Kidney (tissue), 14 donors: ENCODE measurements around the gene CPSF7. TPM values are rescaled to one million over a fixed set of nuclear protein-coding genes. Genes with fewer than 3 reads are reported as not detected.

Experiments used
- DNase-seq, 5 donors: peaks; one replicate each; pipeline ENCODE4 v3.0.0-alpha.2; 2013 to 2020
- FAIRE-seq: peaks from 2 replicates; lab custom pipeline; 2012; peaks lifted over from hg19 to GRCh38; lab: Jason Lieb, UNC
- H3K27ac ChIP-seq, 2 donors: one replicate each; pipeline ENCODE4 v1.7.0; 2013; ENCODE audit warnings: low read depth in 2 of 2, low read length in 2 of 2, inconsistent platforms in 1 of 2
- H3K27me3 ChIP-seq: one replicate; pipeline ENCODE4 v1.7.1; 2013; ENCODE audit warnings: low read length, inconsistent platforms; ENCODE audit not compliant: control insufficient read depth, insufficient read depth
- H3K36me3 ChIP-seq, 3 donors: one replicate each; pipeline versions ENCODE4 v1.7.0 to v1.7.1; 2013; ENCODE audit warnings: low read length in 3 of 3, control low read depth in 1 of 3, inconsistent platforms in 1 of 3; ENCODE audit not compliant: insufficient read depth in 3 of 3, control insufficient read depth in 2 of 3
- H3K4me1 ChIP-seq, 3 donors: one replicate each; pipeline versions ENCODE4 v1.7.0 to v1.7.1; 2013; ENCODE audit warnings: low read length in 3 of 3, inconsistent platforms in 1 of 3, low read depth in 1 of 3; ENCODE audit not compliant: control insufficient read depth in 2 of 3, insufficient read depth in 2 of 3
- H3K4me3 ChIP-seq, 3 donors: one replicate each; pipeline versions ENCODE4 v1.7.0 to v1.8.1; 2013; ENCODE audit warnings: low read length in 3 of 3, control low read depth in 1 of 3, inconsistent platforms in 1 of 3
- H3K9ac ChIP-seq, 3 donors: one replicate each; pipeline versions ENCODE4 v1.7.0 to v1.7.1; 2013; ENCODE audit warnings: low read length in 3 of 3, control low read depth in 1 of 3, inconsistent platforms in 1 of 3
- H3K9me3 ChIP-seq, 3 donors: one replicate each; pipeline versions ENCODE4 v1.7.0 to v1.7.1; 2013; ENCODE audit warnings: low read length in 3 of 3, control low read depth in 1 of 3, inconsistent platforms in 1 of 3; ENCODE audit not compliant: control insufficient read depth in 2 of 3, insufficient read depth in 1 of 3
- CTCF ChIP-seq: IDR thresholded peaks from 3 replicates; pipeline ENCODE4 v1.5.1; 2012; ENCODE audit warnings: mild to moderate bottlenecking, moderate library complexity, borderline replicate concordance; ENCODE audit not compliant: insufficient read depth; ENCODE audit errors: extremely low read depth
- intact Hi-C: fragments of 100-400 bp; cut with DNase I; formaldehyde crosslinking; loops from one replicate; pipeline ENCODE4 v1.11.1; 2022
- polyA plus RNA-seq: library from polyadenylated mRNA; stranded (reverse); fragments of 350-450 nt; fragmentation: Illumina TruSeq; extraction: RNeasy Lipid Tissue Mini Kit (QIAGEN cat#74804); gene quantifications from one replicate; pipeline ENCODE4 v1.2.3, GENCODE V29; 2014; ENCODE audit warnings: low read depth, low replicate concordance; ENCODE audit not compliant: insufficient read depth
- total RNA-seq: library from RNA; stranded (reverse); fragmentation: NEBNext Ultra II Directional; extraction: Animal tissue kit (Norgen Biotek cat#: 25700); gene quantifications from one replicate; pipeline ENCODE4 v1.2.1, GENCODE V29; 2021
- donor health status: control.
- donor health status: control.
- donor health status: control.
- donor health status: control.
- donor health status: control.
- donor health status: DM: yes; HTN: yes; CAD: no.
- donor health status: Normal renal cell carcinoma (clear cell type).

Gene CPSF7
- total and polyA plus RNA-seq, 2 donors from 2014 or later, result 28.4 to 94.5 TPM

DNA sequence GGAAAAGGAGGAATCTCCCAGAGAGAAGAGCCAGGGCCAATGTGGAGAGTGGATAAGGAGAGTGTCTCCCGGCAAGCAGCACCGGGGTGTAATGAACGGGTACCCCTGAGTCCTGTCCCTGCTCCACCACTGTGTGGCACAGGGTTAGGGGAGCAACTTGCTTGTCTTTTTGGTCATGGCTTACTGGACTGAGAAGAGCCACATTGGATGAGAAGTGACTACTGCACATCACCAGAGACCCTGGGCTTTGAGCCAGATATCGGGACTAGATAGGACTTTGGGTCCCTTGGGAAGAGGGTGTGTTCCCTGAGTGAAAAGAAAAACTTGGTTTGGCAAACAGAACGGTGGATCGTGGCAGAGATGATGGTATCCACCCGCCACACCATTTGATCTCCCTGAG is 24.7 kb upstream of the CPSF7 start:
- intact Hi-C loops, result no loop called here
- no peak overlapping the region for H3K9ac ChIP-seq
- no peak overlapping the region for H3K4me3 ChIP-seq
- H3K27ac ChIP-seq, result no peak overlapping the region
- no peak for TF ChIP-seq CTCF
- H3K9me3 ChIP-seq, result no peaks in the 10 kb centered on the region
- DNase-seq (no peak), FAIRE-seq (no peak)
- no peaks in the 10 kb centered on the region for H3K27me3 ChIP-seq
- peaks cover 0 to 6% (median 2%) of the 10 kb centered on the region in 3 donors for H3K36me3 ChIP-seq
- H3K4me1 ChIP-seq, result peaks cover 0 to 3% (median 0%) of the 10 kb centered on the region in 3 donors

DNA sequence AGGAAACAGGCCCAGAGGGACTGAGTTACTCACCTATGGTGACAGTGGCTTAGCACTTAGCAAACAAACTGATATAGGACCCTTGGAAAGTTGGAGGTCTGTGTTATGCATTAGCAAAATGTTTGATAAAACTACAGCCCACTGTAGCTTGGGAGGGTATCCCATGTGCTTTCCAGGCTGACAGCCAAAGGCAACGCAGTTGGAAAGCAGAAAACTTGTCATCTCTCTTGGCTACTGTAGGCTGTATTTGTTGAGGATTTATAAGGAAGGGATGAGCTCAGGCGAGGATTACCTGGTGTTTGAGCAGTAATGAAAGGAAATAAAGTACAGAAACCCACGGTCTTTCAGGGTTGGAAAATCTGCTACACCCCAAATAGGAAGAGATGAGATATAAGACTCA is 23.9 kb upstream of the CPSF7 start:
- Histone ChIP-seq H3K9me3 (no peaks in the 10 kb centered on the region), H3K4me1 (peaks cover 0 to 3% (median 0%) of the 10 kb centered on the region in 3 donors), H3K9ac (no peak overlapping the region), H3K27me3 (no peaks in the 10 kb centered on the region), H3K27ac (no peak overlapping the region), H3K36me3 (peaks cover 0 to 7% (median 5%) of the 10 kb centered on the region in 3 donors), H3K4me3 (no peak overlapping the region)
- intact Hi-C loops, result no loop called here
- no peak for FAIRE-seq
- no peak for DNase-seq
- TF ChIP-seq CTCF, result no peak

- DNase-seq (no peak), FAIRE-seq (no peak)
- Histone ChIP-seq H3K4me1 (peaks cover 0 to 3% (median 0%) of the 10 kb centered on the region in 3 donors), H3K27me3 (no peaks in the 10 kb centered on the region), H3K4me3 (no peak overlapping the region), H3K9me3 (no peaks in the 10 kb centered on the region), H3K27ac (no peak overlapping the region), H3K9ac (no peak overlapping the region), H3K36me3 (peaks cover 0 to 16% (median 7%) of the 10 kb centered on the region in 3 donors)
- intact Hi-C loops, result no loop called here
- no peak for TF ChIP-seq CTCF
Measured at GRCh38 chr11:61452825-61453224, 23.1 kb upstream of the CPSF7 start.

DNA sequence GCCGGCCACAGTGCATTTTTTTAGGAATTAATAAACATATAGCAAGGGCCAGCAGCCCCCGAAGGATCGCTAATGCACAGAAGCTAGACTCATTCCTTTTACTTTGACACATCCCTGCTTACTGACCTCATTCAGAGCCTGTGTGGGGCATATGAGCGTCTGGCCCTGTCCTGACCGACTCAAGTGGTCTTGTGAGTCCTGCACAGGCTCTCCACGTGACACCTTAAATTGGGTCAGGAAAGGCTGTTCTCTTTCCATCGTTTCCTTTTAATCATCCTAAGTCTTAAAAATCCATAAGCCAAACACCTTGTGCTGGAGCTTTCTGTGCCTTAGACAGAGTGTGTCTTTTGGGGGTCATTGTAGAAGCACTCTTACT is 18.8 kb upstream of the CPSF7 start:
- no peak for TF ChIP-seq CTCF
- peaks cover 0 to 3% (median 0%) of the 10 kb centered on the region in 3 donors for H3K4me1 ChIP-seq
- intact Hi-C loops, result no loop called here
- no peaks in the 10 kb centered on the region for H3K27me3 ChIP-seq
- H3K36me3 ChIP-seq, result peaks cover 5 to 40% (median 20%) of the 10 kb centered on the region in 3 donors
- H3K27ac ChIP-seq, result no peak overlapping the region
- H3K9me3 ChIP-seq, result no peaks in the 10 kb centered on the region
- no peak for DNase-seq
- no peak overlapping the region for H3K9ac ChIP-seq
- no peak for FAIRE-seq
- H3K4me3 ChIP-seq, result no peak overlapping the region
